GM18873 (cell line): Measurements from ENCODE around the gene BRSK2.

Experiments used
- ATAC-seq: cut with Tn5 transposase; IDR thresholded peaks from one replicate; pipeline ENCODE4 v1.9.1; 2021; ENCODE audit warnings: mild to moderate bottlenecking, moderate library complexity, moderate number of reproducible peaks; ENCODE audit not compliant: unreplicated experiment, low FRiP score

The BRSK2 gene

DNA sequence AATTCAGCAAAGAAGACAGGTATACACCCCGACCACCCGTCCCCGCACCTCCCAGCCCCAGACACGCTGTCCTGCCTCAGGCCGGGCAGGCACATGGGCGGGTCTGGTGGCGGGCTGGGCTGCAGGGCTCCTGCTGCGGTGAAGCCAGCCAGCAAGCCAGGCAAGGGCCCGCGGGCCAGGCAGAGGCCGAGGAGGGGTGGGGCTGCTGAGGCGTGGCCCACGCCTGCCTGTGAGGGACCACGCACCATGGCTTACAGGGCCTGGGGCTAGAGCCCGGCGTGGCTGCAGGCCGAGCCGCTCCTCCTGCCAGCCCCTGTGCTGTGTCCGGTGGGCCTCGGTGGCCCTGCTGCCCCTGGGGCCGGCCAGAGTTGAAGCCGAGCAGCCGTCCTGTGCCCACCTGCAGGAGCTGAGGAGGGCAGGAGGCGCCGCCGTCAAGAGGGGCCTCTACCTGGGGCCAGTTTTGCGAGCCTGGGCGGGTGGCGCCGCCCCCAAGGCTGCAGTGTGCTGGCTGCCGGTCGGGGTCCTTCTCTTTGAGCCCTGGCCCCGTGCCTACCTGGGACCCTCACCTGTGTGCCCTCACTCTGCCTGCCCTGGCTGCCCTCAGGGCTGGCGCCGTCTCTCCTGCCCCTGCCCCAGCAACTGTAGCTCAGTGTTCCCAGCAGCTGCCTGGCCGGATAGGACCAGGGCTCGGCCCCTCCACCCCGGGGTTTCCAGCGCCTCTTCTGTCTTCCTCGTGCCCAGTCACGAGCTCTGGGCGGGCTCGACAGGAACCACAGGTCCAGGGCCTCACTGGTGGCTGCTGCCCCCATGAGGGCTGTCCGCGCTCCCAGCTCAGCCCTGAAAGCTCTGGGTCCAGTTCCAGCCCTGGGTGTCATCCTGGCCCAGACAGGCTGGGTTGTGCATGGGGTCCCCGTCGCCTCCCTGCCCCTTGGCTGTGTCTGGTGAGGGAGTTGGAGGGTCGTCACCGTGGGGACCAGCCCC, 58.4 kb downstream of the BRSK2 start:
- no peak for ATAC-seq

DNA sequence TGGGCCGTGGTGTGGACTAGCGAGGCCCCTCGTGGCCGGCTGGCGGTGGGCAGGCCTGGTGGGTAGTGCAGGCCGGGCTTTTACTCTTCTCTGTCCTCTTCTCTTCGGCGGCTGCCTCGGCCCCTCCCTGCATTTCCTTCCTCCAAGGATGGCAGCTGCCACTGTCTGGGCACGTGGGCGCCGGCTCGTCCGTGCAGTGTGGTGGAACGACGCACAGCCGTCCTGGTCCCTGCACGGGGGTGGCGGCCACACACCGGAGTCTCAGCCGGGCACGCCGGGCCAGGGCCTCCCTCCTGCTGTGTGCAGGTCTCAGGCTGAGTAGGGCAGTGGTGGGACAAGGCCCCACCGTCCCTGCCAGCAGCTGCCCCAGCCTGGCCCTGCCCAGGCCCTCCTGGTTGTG, 59.1 kb downstream of the BRSK2 start:
- ATAC-seq, result no peak

GRCh38 chr11:1449490-1450243, 59.9 kb downstream of the BRSK2 start:
- no peak for ATAC-seq

DNA sequence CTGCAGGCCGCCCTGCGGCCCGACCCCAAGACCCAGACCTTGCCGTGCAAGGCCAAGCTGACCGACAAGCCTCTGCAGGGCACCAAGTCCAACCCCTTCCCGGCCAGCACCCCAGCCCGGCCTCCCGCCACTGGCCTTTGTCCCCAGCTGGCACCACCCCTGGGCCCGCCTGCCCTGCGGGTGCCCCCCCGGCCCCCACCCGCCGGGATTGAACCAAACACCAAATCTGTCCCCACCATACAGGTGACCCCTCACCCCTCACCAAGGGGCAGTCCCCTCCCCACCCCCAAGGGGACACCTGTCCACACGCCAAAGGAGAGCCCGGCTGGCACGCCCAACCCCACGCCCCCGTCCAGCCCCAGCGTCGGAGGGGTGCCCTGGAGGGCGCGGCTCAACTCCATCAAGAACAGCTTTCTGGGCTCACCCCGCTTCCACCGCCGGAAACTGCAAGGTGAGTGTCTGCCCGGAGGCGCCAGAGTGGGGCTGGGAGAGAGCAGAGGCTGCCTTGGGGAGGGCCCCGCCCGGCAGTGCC, 60.7 kb downstream of the BRSK2 start:
- ATAC-seq, result no peak

DNA sequence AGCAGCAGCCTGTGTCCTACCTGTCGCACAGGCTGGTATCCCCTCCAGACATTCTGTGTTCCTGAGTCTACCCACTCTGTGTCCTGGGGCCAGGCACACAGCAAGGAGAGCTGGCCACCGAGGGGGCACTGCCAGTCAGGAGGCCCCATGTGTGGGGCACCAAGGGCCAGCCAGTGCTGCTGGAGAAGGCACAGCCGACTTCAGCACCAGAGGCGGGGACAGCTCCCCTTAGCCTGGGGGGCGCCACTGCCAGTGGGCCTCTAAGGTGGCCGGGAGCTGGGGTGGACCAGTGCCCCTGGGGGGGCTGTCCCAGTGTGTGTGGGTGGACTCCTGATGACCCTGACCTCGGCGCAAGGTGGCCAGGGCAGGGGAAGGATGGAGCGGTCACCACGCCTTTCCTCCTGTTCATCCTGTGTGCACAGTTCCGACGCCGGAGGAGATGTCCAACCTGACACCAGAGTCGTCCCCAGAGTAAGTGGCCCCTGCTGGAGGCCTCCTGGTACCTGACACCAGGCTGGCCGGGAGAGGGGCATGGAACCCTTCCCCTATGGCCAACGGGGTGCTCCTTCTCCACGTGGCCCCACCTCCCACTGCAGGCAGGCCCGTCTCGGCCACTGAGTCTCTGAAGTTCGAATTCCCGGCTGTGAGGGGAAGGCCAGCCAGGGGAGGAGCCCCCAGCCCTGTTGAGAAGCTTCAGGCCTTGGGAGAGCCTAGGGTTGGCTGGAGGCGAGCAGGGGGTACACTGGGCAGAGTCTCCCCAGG, 61.4 kb downstream of the BRSK2 start:
- ATAC-seq, result no peak

DNA sequence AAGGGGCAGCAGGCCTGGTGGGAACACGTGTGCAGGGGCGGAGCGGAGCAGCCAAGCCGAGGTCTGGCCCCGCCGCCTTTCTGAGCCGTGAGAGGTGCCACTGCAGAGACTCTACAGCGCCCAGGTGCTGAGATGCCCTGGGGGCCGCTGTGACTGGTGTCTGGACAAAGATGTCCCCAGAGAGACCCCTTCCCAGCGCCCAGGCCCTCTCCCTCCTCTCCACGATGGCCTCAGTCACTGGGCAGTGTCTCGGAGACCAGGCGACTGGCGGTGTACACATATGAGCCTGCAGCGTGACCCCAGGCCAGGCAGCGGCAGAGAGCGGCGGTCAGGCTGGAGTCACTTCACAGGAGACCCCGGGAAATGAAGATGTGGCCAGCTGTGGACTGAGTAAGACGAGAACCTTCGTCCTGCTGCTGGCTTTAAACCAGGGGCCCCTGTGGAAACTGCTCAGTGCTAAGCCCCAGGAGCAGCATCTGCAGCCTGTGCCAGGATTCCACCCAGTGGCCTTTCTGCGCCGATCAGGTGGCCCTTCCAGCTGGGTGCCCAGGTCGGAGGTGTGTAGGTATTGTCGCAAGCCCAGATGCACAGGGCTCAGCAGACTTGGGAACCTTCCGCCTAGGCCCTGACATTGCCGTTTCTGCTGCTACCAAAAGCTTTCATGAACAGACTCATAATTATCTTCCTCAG, 62.2 kb downstream of the BRSK2 start:
- no peak for ATAC-seq

GRCh38 chr11:1452744-1453143, 63.0 kb downstream of the BRSK2 start:
- ATAC-seq, result no peak

DNA sequence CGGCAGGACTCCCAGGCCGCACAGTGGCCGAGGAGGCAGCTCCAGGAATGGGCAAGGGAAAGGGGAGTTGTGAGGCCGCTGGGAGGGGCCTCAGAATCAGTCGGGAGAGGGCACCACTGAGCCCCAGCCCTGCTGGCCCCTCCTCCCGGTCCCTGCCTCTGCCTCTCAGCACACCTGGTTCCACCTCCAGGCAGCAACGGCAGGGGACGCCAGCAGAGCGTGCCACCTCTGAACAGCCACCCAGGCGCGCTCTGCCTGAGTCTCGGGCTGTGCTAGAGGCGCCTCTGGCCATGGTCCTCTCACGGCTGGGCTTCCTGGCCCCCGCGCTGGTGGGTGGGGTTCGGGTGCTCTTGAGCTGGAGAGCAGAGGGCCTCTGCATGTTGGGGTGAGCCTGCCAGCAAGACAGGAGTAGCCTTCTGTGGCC, 63.9 kb downstream of the BRSK2 start:
- no peak for ATAC-seq

- no peak for ATAC-seq
Observed at GRCh38 chr11:1454576-1454975, 64.8 kb downstream of the BRSK2 start.

GRCh38 chr11:1455032-1455762, 65.5 kb downstream of the BRSK2 start:
- ATAC-seq, result no peak

- no peak for ATAC-seq
Observed at GRCh38 chr11:1455763-1456060, 66.0 kb downstream of the BRSK2 start.

DNA sequence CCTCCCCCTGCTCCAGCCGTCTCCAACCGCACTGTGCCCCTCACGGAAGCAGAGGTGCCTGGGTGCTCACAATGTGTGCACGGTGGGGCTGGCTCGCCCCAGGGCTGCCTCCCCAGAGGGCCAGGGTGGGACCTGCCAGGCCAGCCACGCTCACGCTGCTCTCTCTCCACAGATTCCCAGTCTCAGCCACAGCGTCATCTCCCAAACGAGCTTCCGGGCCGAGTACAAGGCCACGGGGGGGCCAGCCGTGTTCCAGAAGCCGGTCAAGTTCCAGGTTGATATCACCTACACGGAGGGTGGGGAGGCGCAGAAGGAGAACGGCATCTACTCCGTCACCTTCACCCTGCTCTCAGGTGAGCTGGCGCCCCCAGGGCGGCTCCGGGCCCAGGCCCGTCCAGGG, 66.4 kb downstream of the BRSK2 start:
- no peak for ATAC-seq

- ATAC-seq, result no peak
Observed at GRCh38 chr11:1456596-1457325, 67.0 kb downstream of the BRSK2 start.

DNA sequence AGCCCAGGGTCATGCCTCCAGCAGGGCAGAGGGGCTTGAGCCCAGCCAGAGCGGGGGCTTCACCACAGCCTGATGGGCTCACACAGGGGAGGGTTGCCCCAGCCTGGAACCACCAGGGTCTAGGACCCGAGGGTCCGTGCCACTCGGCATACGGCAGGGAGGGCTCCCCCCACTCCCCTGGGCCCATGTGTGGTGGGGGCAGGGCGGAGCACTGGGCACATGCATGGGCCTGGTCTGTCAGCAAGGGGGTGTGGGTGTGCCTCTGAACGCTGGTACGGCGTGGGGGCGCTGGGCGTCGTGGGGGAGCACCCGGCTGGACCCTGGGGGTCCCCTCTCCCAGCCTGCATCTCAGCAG, 67.6 kb downstream of the BRSK2 start:
- ATAC-seq, result no peak

GRCh38 chr11:1457856-1458255, 68.1 kb downstream of the BRSK2 start:
- no peak for ATAC-seq

GRCh38 chr11:1458340-1459218, 68.8 kb downstream of the BRSK2 start:
- ATAC-seq, result no peak

GRCh38 chr11:1459219-1459575, 69.5 kb downstream of the BRSK2 start:
- ATAC-seq, result no peak

GRCh38 chr11:1459764-1460395, 70.1 kb downstream of the BRSK2 start:
- ATAC-seq, result no peak
